Transverse colon (tissue), 4 donors: ENCODE results near the gene HINT2. TPM values are rescaled to one million over a fixed set of nuclear protein-coding genes. Genes with fewer than 3 reads are reported as not detected.
A peak's percentile ranks its signal among the peaks of the same experiment; 100 is the strongest.

Experiments
- DNase-seq: peaks from one replicate; pipeline ENCODE4 v3.0.0-alpha.2; 2019
- H3K27ac ChIP-seq, 4 donors: fragments of 200-600 bp; sonication (generic); 2 replicates each; pipeline ENCODE4 v1.5.1; 2016 to 2018; ENCODE audit warnings: inconsistent platforms in 4 of 4
- H3K27me3 ChIP-seq: fragments of 200-600 bp; sonication (generic); 2 replicates; pipeline ENCODE4 v1.5.1; 2017; ENCODE audit warnings: inconsistent platforms
- H3K36me3 ChIP-seq, 4 donors: fragments of 200-600 bp; sonication (generic); 2 replicates each; pipeline ENCODE4 v1.5.1; 2017 to 2019; ENCODE audit warnings: inconsistent platforms in 4 of 4
- H3K4me1 ChIP-seq, 4 donors: fragments of 200-600 bp; sonication (generic); 2 replicates each; pipeline ENCODE4 v1.5.1; 2017 to 2020; ENCODE audit warnings: inconsistent platforms in 4 of 4
- H3K4me3 ChIP-seq, 4 donors: fragments of 200-600 bp; sonication (generic); 1 replicate in 1 of 4; 2 replicates in 3 of 4; pipeline versions ENCODE4 v1.5.1 to v1.6.1; 2017 to 2019; ENCODE audit warnings: inconsistent platforms in 4 of 4
- H3K9me3 ChIP-seq, 2 donors: fragments of 200-600 bp; sonication (generic); 2 replicates each; pipeline ENCODE4 v1.5.1; 2017 to 2019; ENCODE audit warnings: inconsistent platforms in 2 of 2
- EP300 ChIP-seq: sonication (generic); formaldehyde crosslinking; IDR thresholded peaks from one replicate; pipeline ENCODE4 v1.6.1; 2017; ENCODE audit warnings: antibody characterized with exemption, low read depth
- POLR2A ChIP-seq: fragments of 450-650 bp; IDR thresholded peaks from one replicate; pipeline ENCODE4 v1.6.1; 2016; ENCODE audit warnings: antibody characterized with exemption, mild to moderate bottlenecking, moderate library complexity
- POLR2AphosphoS5 ChIP-seq, 3 donors: sonication (generic); formaldehyde crosslinking; IDR thresholded peaks; one replicate each; pipeline ENCODE4 v1.6.1; 2016; ENCODE audit warnings: antibody characterized with exemption in 3 of 3
- WGBS, 2 donors: methylation state at CpG; one replicate each; pipeline ENCODE4 v1.1.5; 2018; ENCODE audit warnings: low coverage in 1 of 2; 5-methylcytosine and 5-hydroxymethylcytosine counted together
- in situ Hi-C, 4 donors: fragments of 200-750 bp; cut with MboI; loops; one replicate each; pipeline versions ENCODE4 v1.15.0 to v1.15.1; 2017; ENCODE audit warnings: low sequenced_read_pairs in 3 of 4, low pct_ligation_motif_present in 1 of 4, low pct_unique_long_range_greater_than_20kb in 1 of 4
- intact Hi-C: fragments of 100-400 bp; cut with DNase I; formaldehyde crosslinking; loops from one replicate; pipeline ENCODE4 v1.15.1; 2023; ENCODE audit warnings: low total_unique reads
- total RNA-seq, 4 donors: library from RNA; depleted of rRNA; stranded (reverse); fragments of >200 nt; gene quantifications; one replicate each; pipeline ENCODE4 v1.1.0, GENCODE V29; 2016
- TF ChIP-seq, protein P1 (sequence below), 5 experiments: fragments of 200-600 bp in 3 of 5; fragments of 450-650 bp in 2 of 5; sonication (generic) in 3 of 5; IDR thresholded peaks; 1 replicate in 2 of 5; 2 replicates in 3 of 5; pipeline ENCODE4 v1.5.1; 2016 to 2017; ENCODE audit warnings: antibody characterized with exemption in 5 of 5, inconsistent platforms in 3 of 5, mild to moderate bottlenecking in 2 of 5, moderate library complexity in 1 of 5

Gene HINT2
- total RNA-seq, 4 donors from 2014 or later: 16.8 to 58.0 (median 38.9) TPM

- Histone ChIP-seq H3K4me1 (peaks cover 9 to 33% (median 27%) of the 10 kb centered on the region in 4 donors), H3K9me3 (no peaks in the 10 kb centered on the region), H3K36me3 (no peaks in the 10 kb centered on the region), H3K4me3 (peak within 1 kb of the TSS; percentile 72 to 82 (median 78)), H3K27me3 (no peaks in the 10 kb centered on the region), H3K27ac (peak within 1 kb of the TSS; percentile 94 to 98 (median 94))
- in situ Hi-C loops: no loop called here
- DNase-seq: peak; percentile 48
- TF ChIP-seq EP300 (no peak), POLR2AphosphoS5 (IDR thresholded peaks at IDR 0.05) (no peak), POLR2A (no peak)
- TF ChIP-seq, protein P1, sequence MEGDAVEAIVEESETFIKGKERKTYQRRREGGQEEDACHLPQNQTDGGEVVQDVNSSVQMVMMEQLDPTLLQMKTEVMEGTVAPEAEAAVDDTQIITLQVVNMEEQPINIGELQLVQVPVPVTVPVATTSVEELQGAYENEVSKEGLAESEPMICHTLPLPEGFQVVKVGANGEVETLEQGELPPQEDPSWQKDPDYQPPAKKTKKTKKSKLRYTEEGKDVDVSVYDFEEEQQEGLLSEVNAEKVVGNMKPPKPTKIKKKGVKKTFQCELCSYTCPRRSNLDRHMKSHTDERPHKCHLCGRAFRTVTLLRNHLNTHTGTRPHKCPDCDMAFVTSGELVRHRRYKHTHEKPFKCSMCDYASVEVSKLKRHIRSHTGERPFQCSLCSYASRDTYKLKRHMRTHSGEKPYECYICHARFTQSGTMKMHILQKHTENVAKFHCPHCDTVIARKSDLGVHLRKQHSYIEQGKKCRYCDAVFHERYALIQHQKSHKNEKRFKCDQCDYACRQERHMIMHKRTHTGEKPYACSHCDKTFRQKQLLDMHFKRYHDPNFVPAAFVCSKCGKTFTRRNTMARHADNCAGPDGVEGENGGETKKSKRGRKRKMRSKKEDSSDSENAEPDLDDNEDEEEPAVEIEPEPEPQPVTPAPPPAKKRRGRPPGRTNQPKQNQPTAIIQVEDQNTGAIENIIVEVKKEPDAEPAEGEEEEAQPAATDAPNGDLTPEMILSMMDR (IDR thresholded peaks at IDR 0.05): no peak
- intact Hi-C loops: no loop called here
- 1% methylated on average over 16 of the region's 21 CpGs; no CpG with 5 or more reads in 1 of the 2 donors for WGBS, 2 donors
Observed at GRCh38 chr9:35828716-35829083, 13.9 kb upstream of the HINT2 start, which contains the start of gene FAM221B. Gene FAM221B, minus strand, starts transcription at chr9:35828732. Its CDS starts 2,571 bp downstream, at chr9:35826161.

DNA sequence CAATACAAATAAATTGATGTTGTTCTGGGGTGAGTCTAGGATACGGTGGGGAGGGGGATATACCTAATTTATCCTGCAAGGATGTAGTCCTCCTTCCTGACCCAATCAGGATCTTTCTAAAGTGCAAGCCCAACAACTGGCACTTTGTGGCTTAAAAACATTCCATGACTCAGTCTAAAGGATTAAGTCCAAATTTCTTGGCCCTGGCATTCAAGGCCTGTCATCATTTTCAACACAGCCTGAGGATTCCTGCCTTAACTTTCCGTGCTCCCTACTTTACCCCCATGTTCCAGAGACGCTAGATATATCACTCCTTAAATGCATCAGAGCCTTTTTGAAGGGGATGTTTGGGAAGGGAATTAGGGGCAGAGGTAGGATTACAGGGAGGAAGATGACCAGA lies 12.6 kb upstream of the HINT2 start:
- H3K36me3 ChIP-seq: no peaks in the 10 kb centered on the region
- TF ChIP-seq, protein P1 (IDR thresholded peaks at IDR 0.05): no peak
- TF ChIP-seq EP300 (no peak), POLR2A (no peak), POLR2AphosphoS5 (IDR thresholded peaks at IDR 0.05) (no peak)
- intact Hi-C loops (no loop called here), in situ Hi-C loops (no loop called here)
- no peak overlapping the region for H3K4me3 ChIP-seq
- no peaks in the 10 kb centered on the region for H3K9me3 ChIP-seq
- H3K4me1 ChIP-seq: peaks cover 4 to 22% (median 18%) of the 10 kb centered on the region in 4 donors
- no peak for DNase-seq
- no peaks in the 10 kb centered on the region for H3K27me3 ChIP-seq
- WGBS, 2 donors: 79 to 81% methylated on average over 2 to 3 of the region's 3 CpGs
- H3K27ac ChIP-seq: no peak overlapping the region

DNA sequence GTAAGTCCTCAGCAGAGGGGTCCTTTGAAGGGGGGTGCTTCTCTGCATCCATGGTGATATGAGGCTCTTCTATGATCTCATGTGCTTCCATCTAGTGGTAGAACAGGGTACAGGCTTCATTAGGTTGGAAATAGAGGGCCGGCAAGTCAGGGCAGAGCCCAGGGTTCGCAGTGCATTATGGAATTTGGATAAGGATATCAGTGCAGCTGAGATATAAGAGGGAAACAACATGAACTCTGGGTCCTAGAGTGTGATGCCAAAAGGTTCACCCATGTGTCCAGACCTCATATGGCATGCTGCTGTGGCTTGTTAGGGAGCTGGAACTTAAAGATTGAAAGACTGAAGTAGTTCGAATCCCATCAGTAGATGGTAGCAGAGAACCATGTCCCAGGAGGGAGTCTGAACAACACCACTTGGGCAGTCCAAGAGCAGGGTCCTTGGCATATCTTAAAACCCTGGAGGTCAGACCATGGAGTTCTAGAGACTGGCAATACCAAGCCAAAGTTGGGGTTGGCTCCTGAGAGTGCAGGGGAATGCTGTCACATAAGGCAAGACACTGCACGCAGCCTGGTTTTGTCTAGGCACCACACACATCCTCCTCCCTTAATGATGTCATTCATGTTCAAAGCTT lies 11.3 kb upstream of the HINT2 start:
- Histone ChIP-seq H3K36me3 (no peaks in the 10 kb centered on the region), H3K27ac (no peak overlapping the region), H3K4me3 (no peak overlapping the region), H3K27me3 (no peaks in the 10 kb centered on the region), H3K9me3 (no peaks in the 10 kb centered on the region), H3K4me1 (peaks cover 3 to 22% (median 17%) of the 10 kb centered on the region in 4 donors)
- WGBS, 2 donors: 27 to 28% methylated on average over 3 to 4 of the region's 4 CpGs
- DNase-seq: no peak
- intact Hi-C loops (no loop called here), in situ Hi-C loops (no loop called here)
- TF ChIP-seq POLR2AphosphoS5 (IDR thresholded peaks at IDR 0.05) (no peak), EP300 (no peak), POLR2A (no peak)
- TF ChIP-seq, protein P1 (IDR thresholded peaks at IDR 0.05): peak; percentile 71 to 88 (median 81)

DNA sequence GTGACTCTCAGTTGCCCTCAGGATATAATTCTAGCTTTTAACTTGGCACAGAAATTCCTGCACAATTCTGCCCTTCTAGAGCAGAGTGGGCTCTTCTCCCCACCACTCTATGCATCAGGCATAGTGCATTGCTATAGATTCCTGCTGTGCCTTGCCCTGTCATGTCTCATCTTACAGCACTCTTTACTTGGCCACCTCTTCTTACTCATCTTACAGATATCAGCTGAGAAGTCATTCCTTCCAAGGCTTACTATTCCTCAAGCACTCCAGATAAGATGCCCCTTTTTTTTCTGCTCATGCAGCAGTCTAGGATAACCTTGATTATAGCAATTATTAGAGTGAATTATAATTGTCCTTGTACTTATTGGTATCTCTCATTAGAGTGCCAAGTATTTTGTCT lies 8.1 kb upstream of the HINT2 start:
- TF ChIP-seq POLR2A: no peak
- no peak overlapping the region for H3K27ac ChIP-seq
- H3K4me3 ChIP-seq: no peak overlapping the region
- no peaks in the 10 kb centered on the region for H3K4me1 ChIP-seq
- H3K9me3 ChIP-seq: no peaks in the 10 kb centered on the region
- no peak for DNase-seq
- no peaks in the 10 kb centered on the region for H3K27me3 ChIP-seq
- in situ Hi-C loops: no loop called here
- intact Hi-C loops: no loop called here
- no peaks in the 10 kb centered on the region for H3K36me3 ChIP-seq

DNA sequence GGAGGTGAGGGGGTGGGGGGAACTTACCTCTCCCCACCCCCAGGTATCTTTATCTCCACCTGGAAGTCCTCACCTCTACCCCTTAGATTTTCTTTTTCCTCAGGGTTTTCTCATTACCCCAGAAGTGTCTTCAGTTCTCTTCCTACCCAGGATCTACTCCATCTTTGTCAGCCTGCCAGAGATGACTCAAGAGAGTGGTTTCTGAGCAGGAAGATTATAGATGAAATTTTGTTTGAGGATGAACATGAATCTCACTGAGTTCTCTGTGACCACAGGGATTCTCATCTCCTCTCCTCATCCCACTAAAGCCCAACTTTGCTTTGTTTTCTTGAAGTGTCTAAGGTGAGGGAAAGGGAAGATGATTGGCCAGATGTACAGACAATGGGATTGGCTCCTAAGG lies 5.2 kb upstream of the HINT2 start:
- no peak overlapping the region for H3K27ac ChIP-seq
- no peaks in the 10 kb centered on the region for H3K36me3 ChIP-seq
- H3K4me3 ChIP-seq: no peak overlapping the region
- no peak for DNase-seq
- no peak for TF ChIP-seq EP300
- TF ChIP-seq POLR2A: no peak
- TF ChIP-seq, protein P1 (IDR thresholded peaks at IDR 0.05): no peak
- no peak for TF ChIP-seq POLR2AphosphoS5 (IDR thresholded peaks at IDR 0.05)
- intact Hi-C loops (no loop called here), in situ Hi-C loops (no loop called here)
- H3K27me3 ChIP-seq: no peaks in the 10 kb centered on the region
- H3K9me3 ChIP-seq: no peaks in the 10 kb centered on the region
- peaks cover 0 to 4% (median 0%) of the 10 kb centered on the region in 4 donors for H3K4me1 ChIP-seq
